LNCAP (cell line): ENCODE data around the gene ARHGEF19.

Experiments
- CTCF ChIP-seq: fragments of 450-650 bp; IDR thresholded peaks from 2 replicates; pipeline ENCODE4 v1.5.1; 2017; ENCODE audit warnings: mild to moderate bottlenecking

ARHGEF19 gene

DNA sequence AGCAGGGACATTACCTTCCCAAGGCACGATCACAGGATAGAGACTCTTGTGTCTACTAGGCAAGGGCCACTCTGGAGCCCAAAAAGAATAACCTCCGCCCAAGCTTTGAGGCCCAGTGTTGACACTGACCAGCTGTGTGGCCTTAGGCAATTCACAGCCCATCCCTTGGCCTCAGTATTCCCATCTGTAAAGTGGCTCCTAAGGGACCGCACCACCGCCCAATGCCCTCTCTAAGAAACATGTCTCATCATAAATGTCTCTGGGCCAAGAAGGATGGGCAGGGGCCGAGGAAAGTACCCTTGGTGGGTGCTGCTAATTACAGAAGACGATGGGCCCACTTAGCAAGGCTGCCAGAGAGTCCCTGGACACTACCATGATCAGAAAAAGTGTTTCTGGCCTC, 628 bp downstream of the ARHGEF19 start:
- no peak for TF ChIP-seq CTCF

- TF ChIP-seq CTCF, result no peak
Observed at GRCh38 chr1:16210581-16210980, 1.9 kb downstream of the ARHGEF19 start.

DNA sequence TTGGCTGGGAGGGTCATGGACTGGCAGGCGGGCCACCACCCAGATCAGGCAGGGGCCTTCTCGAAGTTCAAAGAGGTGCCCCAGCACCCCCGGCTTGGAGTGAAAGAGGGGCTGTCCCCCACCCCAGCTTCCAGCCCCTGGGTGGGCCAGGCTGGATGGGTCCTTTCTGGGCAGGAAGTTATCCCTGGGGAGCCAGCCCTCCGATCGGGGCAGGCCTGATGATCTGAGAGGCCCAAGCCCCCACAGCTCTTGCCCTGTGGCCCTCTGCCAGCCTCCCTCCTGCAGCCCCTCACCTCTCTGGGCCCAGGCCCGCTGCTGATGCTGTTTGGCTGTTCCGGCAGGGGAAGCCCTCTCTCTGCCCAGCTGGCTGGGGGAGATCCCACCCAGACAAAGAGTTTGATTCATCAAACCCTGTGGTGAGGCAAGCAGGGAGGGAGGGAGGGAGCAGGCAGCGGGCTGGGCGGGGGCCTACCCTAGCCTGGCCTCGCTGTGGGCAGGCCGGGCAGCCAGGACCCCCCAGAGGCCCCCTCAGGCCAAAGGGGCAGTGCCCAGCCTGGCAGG, 2.5 kb downstream of the ARHGEF19 start:
- no peak for TF ChIP-seq CTCF

DNA sequence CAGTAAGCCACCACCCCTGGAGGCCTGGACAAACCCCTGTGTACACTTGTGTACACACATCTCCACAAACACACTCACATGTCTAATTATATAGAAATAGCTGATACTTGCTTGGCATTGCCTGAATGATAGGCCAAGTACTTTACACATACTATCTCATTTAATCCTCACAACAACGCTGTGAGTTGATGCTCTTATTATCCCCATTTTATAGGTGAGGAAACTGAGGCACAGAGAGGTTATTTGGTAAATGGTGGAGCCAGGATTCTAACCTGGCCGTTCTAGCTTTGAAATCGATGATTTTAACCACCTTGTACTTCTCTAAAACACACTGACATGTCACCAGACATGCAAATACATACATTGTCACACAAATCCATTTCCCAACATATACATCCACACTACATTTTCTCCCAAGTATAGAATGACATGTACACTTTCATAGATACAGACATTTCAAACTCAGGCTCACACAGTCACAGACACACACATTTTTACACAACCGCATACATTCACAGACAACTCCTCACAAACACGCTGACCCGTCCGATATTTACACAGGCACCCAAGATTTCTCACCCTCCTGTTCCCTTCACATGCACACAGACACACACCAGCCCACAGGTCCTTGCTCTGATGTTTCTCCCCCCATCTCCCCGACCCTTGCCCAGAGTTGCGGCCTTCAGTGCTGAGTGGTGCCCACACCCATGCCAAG, 3.2 kb downstream of the ARHGEF19 start:
- no peak for TF ChIP-seq CTCF

- TF ChIP-seq CTCF, result no peak
Observed at GRCh38 chr1:16208270-16208987, 4.0 kb downstream of the ARHGEF19 start.

DNA sequence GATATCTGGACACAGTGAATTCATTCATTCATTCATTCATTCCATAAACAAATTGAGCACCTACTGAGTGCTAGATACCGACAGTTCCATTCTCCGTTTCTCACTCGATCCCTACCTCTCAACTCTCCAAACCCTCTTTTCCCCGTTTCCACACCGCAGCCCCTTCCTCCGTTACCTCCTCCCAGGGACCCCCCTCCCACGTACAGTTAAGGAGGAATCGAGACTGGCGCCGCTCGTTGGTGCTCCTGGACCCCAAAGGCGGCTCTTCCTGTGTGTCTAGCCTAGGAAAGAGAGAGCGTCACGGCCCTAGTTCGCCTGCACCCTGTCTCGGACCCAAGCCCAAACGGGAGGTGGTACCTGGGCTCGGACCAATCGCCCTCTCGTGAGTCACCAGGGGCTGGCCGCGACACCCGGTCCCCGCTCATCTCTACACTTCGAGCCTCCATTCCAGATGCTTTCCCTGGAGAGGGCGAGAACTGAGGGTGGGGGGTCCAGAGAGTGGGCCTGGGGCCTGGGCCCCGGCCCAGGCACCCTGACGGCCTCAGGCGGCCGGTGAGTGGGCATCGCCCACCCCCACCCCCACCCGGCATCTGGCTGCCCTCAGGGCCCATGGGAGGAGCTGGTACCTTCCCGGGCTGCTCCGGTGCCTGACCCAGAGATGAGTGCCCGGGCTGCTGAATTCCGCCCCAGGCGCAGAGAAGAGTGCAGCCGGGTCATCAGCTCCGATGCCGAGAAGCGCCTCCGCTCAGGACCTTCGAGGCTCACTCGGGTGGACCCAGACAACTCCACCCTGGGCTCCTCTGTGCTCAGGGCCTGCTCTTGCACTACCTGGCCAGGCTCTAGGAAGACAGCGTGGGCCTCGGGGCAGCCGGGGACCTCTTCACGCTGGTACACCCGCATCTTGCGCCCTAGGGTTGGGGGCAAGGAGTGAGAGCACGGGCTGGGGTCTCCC, 4.9 kb downstream of the ARHGEF19 start:
- no peak for TF ChIP-seq CTCF
